DOHH2 (cell line): ENCODE data around the gene PC.

Experiments used
- EZH2phosphoT487 ChIP-seq: fragments of 200-600 bp; sonication (generic); IDR thresholded peaks from 2 replicates; pipeline ENCODE4 v1.6.1; 2017; ENCODE audit warnings: borderline replicate concordance, mild to moderate bottlenecking, antibody characterized with exemption, low read length, moderate library complexity, mixed read lengths
- TF ChIP-seq, protein P1 (sequence below): fragments of 200-600 bp; sonication (generic); IDR thresholded peaks from one replicate; pipeline ENCODE4 v1.5.1; 2014; ENCODE audit warnings: antibody characterized with exemption, mild to moderate bottlenecking, low read depth, low read length; ENCODE audit not compliant: poor library complexity, severe bottlenecking

GRCh38 chr11:66823700-66824099, 134.5 kb downstream of the PC start:
- TF ChIP-seq, protein P1, sequence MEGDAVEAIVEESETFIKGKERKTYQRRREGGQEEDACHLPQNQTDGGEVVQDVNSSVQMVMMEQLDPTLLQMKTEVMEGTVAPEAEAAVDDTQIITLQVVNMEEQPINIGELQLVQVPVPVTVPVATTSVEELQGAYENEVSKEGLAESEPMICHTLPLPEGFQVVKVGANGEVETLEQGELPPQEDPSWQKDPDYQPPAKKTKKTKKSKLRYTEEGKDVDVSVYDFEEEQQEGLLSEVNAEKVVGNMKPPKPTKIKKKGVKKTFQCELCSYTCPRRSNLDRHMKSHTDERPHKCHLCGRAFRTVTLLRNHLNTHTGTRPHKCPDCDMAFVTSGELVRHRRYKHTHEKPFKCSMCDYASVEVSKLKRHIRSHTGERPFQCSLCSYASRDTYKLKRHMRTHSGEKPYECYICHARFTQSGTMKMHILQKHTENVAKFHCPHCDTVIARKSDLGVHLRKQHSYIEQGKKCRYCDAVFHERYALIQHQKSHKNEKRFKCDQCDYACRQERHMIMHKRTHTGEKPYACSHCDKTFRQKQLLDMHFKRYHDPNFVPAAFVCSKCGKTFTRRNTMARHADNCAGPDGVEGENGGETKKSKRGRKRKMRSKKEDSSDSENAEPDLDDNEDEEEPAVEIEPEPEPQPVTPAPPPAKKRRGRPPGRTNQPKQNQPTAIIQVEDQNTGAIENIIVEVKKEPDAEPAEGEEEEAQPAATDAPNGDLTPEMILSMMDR, result no peak
- TF ChIP-seq EZH2phosphoT487, result no peak
